Stimulated activated CD4-positive, alpha-beta T cell treated with anti-CD3 and anti-CD28 coated beads, Interleukin-15, amount 100 ng/mL, for 24 hours (primary cell): ENCODE measurements around the gene MUS81.
"Not testable (repeated sequence)": the region's sequence is repeated elsewhere in the genome, so short reads cannot be mapped to it uniquely, and the experiment has no call there.

Source experiments
- DNase-seq: peaks from one replicate; pipeline ENCODE4 v3.0.0-alpha.2; 2020

MUS81 gene

GRCh38 chr11:65847746-65848145 is 12.5 kb upstream of the MUS81 start:
- no peak for DNase-seq

- DNase-seq: not testable (repeated sequence)
These were observed 11.5 kb upstream of the MUS81 start for GRCh38 chr11:65848693-65849092.

- DNase-seq: no peak
These were observed 10.9 kb upstream of the MUS81 start for GRCh38 chr11:65849366-65849765.

GRCh38 chr11:65849771-65850216 is 10.4 kb upstream of the MUS81 start:
- DNase-seq: no peak

- DNase-seq: no peak
These were observed 9.8 kb upstream of the MUS81 start for GRCh38 chr11:65850217-65851082.

GRCh38 chr11:65851083-65851579 is 9.1 kb upstream of the MUS81 start:
- DNase-seq: peak; percentile 55

- DNase-seq: no peak
These were observed 8.3 kb upstream of the MUS81 start for GRCh38 chr11:65851811-65852507.

GRCh38 chr11:65852508-65853245 is 7.6 kb upstream of the MUS81 start:
- DNase-seq: no peak

- no peak for DNase-seq
These were observed 6.8 kb upstream of the MUS81 start for GRCh38 chr11:65853246-65853979.

- DNase-seq: no peak
These were observed 6.1 kb upstream of the MUS81 start for GRCh38 chr11:65854161-65854592.

- no peak for DNase-seq
These were observed 5.1 kb upstream of the MUS81 start for GRCh38 chr11:65854852-65855837.

GRCh38 chr11:65855927-65856363 is 4.3 kb upstream of the MUS81 start:
- DNase-seq: no peak

GRCh38 chr11:65856689-65857499 is 3.3 kb upstream of the MUS81 start:
- peak; percentile 90 for DNase-seq

- DNase-seq: no peak
These were observed 2.8 kb upstream of the MUS81 start for GRCh38 chr11:65857500-65857852.

- DNase-seq: peak; percentile 99
These were observed 2.2 kb upstream of the MUS81 start, which contains the start of gene CFL1 for GRCh38 chr11:65857853-65858680. Gene CFL1, minus strand, starts transcription at chr11:65858180. Its CDS starts 81 bp downstream, at chr11:65858099.

- DNase-seq: no peak
These were observed 1.5 kb upstream of the MUS81 start for GRCh38 chr11:65858681-65859087.

GRCh38 chr11:65859095-65859811 is 980 bp upstream of the MUS81 start:
- peak; percentile 100 for DNase-seq

- DNase-seq: no peak
These were observed 388 bp upstream of the MUS81 start for GRCh38 chr11:65859812-65860277.
